ENCODE results near the gene C2CD4C. TPM values are rescaled to one million over a fixed set of nuclear protein-coding genes. Genes with fewer than 3 reads are reported as not detected.
"Not testable (repeated sequence)": the region's sequence is repeated elsewhere in the genome, so short reads cannot be mapped to it uniquely, and the experiment has no call there.

C2CD4C gene
- total RNA-seq, 1 donor from 2014 or later, result 2.7 TPM

GRCh38 chr19:439167-439900 lies 30.4 kb upstream of the C2CD4C start:
- no peak for DNase-seq (ENCODE audit: low spot score)
- intact Hi-C loops (cut with DNase I), result no loop called here

- intact Hi-C loops (cut with DNase I), result no loop called here
- DNase-seq (ENCODE audit: low spot score), result no peak
These were observed 29.5 kb upstream of the C2CD4C start for GRCh38 chr19:438416-438958.

- intact Hi-C loops (cut with DNase I), result no loop called here
- DNase-seq (ENCODE audit: low spot score), result no peak
These were observed 28.1 kb upstream of the C2CD4C start for GRCh38 chr19:437041-437440.

GRCh38 chr19:436413-436950 lies 27.5 kb upstream of the C2CD4C start:
- DNase-seq (ENCODE audit: low spot score), result no peak
- intact Hi-C loops (cut with DNase I), result no loop called here

DNA sequence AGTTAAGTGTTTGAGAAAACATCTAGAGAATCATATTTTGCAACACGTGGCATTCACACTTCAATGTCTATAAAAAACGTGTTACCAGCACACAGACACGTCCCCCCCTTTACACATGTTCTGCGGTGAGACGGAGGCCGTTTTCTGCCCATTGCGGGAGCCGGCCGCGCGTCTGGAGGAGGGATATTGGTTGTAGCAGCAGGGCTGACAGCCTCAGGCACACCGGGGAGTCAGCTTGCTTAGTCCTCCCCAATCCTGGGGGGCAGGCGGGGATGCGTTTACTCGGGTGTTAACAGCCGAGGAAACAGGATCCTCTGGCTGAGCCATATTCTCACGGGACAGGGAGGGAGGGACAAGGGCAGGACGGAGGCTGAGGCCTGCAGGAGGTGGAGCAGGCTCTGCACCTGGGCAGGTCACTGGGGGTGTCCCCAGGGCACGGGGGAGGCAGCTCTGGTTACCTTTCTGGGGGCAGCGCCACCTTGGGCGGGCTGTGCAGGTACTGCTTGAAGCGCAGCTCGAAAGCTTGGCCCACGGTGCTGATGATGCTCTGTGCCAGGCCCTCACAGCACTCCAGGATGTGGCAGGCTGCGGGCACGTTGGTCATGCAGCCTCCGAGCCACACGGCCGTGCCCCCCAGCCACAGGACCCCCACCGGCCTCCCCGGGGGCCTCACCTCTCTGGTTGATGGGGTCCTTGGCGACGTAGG lies 26.9 kb upstream of the C2CD4C start:
- intact Hi-C loops (cut with DNase I), result no loop called here
- DNase-seq (ENCODE audit: low spot score), result no peak

GRCh38 chr19:435056-435706 lies 26.2 kb upstream of the C2CD4C start:
- no peak for DNase-seq (ENCODE audit: low spot score)

GRCh38 chr19:434152-434960 lies 25.4 kb upstream of the C2CD4C start:
- intact Hi-C loops (cut with DNase I), result no loop called here

More at GRCh38 chr19:435056-435706, 26.2 kb upstream of the C2CD4C start:
- intact Hi-C loops (cut with DNase I), result no loop called here

GRCh38 chr19:430701-431100 lies 21.8 kb upstream of the C2CD4C start:
- intact Hi-C loops (cut with DNase I), result no loop called here
- DNase-seq (ENCODE audit: low spot score), result no peak

More at GRCh38 chr19:434152-434960, 25.4 kb upstream of the C2CD4C start:
- no peak for DNase-seq (ENCODE audit: low spot score)

DNA sequence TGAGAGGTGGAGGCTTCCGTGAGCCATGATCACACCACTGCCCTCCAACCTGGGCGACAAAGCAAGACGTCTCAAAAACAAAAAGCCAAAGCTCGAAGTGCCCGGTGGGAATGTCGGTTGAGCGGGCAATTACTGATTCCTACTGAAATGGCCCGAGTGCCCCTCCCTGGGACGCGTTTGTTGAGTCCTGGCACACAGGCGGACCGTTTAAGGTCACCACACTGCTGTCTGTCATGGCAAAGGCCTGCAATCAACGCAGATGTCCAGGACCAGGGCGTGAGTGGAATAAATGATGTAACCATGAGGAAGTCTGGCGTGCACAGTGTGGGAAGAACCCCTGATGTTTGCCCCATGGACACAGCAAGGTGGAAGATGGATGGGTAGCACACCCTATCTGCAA lies 19.2 kb upstream of the C2CD4C start:
- DNase-seq (ENCODE audit: low spot score), result no peak
- intact Hi-C loops (cut with DNase I), result no loop called here

- intact Hi-C loops (cut with DNase I); DNase-seq (ENCODE audit: low spot score): not testable (repeated sequence)
These were observed 18.7 kb upstream of the C2CD4C start for GRCh38 chr19:427675-428074.

DNA sequence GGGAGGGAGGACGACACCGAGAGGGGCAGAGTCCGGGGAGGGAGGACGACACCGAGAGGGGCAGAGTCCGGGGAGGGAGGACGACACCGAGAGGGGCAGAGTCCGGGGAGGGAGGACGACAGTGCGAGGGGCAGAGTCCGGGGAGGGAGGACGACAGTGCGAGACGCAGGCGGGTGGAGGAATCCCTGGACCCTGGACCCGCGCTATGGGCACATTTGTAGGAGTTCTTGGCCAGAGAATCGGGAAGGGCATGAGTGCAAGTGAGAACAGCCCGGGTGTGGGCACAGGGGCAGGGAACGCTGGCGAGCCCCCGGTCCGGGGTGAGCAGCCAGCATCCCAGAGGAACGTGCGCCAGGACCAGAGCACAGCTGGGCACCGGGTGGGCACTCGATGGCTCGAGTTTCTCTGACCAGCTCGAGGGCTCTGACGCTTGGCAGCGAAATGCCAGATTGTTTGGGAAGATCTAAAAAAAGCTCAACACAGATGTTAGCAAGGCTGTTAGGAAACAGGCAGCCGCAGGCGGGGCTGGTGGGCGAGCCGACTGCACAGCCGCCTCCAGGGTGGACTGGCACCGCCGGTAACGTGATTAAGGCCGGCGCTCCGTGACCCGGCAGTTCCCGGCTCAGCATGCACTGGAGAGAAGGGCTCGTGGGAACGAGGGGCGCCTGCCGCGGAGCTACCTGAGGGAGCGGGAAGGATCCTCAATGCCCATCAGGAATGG lies 17.9 kb upstream of the C2CD4C start:
- intact Hi-C loops (cut with DNase I), result no loop called here
- no peak for DNase-seq (ENCODE audit: low spot score)

DNA sequence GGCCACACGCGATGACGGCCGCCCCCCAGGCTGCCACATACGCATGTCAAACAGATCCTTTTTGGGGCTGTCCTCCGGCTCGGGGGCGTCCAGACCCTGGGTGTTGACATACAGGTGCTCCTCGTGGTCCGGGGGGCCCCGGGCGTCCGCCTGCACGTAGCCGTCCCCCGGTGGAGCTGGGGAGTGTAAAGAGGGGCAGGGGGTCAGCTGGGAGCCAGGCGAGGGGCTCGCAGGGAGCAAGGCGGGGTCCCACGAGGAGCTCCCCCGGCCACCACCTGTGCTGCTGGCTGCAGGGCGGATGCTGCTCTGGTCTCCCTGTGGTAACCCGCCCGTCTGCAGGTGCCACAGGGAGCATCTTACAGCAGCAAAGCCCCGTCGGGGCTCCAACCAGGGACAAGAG lies 16.1 kb upstream of the C2CD4C start:
- DNase-seq (ENCODE audit: low spot score), result no peak
- intact Hi-C loops (cut with DNase I), result no loop called here

- intact Hi-C loops (cut with DNase I), result no loop called here
- no peak for DNase-seq (ENCODE audit: low spot score)
These were observed 15.6 kb upstream of the C2CD4C start for GRCh38 chr19:424546-424945.

- intact Hi-C loops (cut with DNase I), result no loop called here
- DNase-seq (ENCODE audit: low spot score), result no peak
These were observed 14.9 kb upstream of the C2CD4C start for GRCh38 chr19:423691-424466.

DNA sequence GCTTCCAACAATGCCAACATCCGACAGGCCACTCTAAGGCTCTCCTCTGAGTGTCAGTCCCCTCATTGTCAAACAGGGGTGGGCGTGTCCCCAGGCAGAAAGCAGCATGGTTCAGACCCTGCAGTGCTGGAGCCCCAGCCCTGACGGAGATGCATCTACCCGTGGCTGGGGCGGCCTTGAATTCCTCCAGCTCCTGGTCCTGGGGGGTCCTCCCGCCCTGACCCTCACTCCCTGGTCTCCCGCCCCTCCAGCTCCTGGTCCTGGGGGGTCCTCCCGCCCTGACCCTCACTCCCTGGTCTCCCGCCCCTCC lies 13.9 kb upstream of the C2CD4C start:
- intact Hi-C loops (cut with DNase I); DNase-seq (ENCODE audit: low spot score): not testable (repeated sequence)

GRCh38 chr19:422213-422916 lies 13.4 kb upstream of the C2CD4C start:
- intact Hi-C loops (cut with DNase I), result no loop called here
- no peak for DNase-seq (ENCODE audit: low spot score)

DNA sequence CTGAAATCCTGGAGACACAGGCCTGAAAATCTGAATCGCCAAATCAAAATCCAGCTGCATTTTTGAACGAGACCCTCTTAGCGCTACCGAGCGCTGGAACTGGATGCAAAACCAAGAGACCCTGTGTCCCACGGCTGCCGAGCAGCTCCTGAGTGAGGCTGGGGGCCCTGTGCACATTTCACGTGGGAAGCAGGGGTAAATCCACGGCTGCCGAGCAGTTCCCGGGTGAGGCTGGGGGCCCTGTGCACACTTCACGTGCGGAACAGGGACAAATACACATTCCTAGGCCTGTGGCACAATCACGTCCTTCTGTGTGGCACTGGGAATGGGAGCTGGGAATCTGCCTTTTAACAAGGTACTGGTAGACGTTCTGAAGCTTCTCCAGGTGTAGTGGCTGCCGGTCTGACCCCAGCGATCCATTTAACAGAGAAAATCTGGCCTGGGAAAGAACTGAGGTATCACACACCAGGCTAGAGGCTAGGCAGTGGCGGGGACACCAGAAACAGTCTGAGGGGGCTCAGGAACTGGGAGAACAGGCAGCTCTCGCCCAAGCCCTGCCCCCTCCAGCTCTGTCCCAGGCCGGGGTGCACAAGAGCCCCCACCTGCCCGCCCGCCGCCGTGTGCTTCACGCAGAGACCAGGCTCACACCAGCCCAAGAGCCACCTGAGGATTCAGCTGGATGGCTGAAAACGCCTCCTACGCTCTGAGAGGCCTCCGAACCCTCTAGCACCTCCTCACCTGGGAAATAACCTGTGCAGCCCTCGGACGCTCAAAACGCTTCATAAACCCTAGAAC lies 11.0 kb upstream of the C2CD4C start:
- DNase-seq (ENCODE audit: low spot score), result no peak
- intact Hi-C loops (cut with DNase I), result no loop called here

Data from cardiac septum (tissue), 1 donor.